ENCODE data around the gene DCAF11. TPM values are rescaled to one million over a fixed set of nuclear protein-coding genes. Genes with fewer than 3 reads are reported as not detected.

Gene DCAF11
- total and polyA plus RNA-seq, 2 of the 13 experiments (the other 11 are each of a cell fraction or from before 2014, with no cell fraction given), result 150 to 257 TPM

- TF ChIP-seq MNT (IDR thresholded peaks at IDR 0.05) (peak; percentile 37), ZNF720 (CRISPR knock-in tag; IDR thresholded peaks at IDR 0.05) (0 out of 2 replicates have a peak, but pooled peaks have one; percentile 58), SRSF1 (optimal IDR thresholded peaks at IDR 0.05; ENCODE audit: low read depth, low read length) (peak; percentile 85), RBM39 (IDR thresholded peaks at IDR 0.05; ENCODE audit: low read depth, low read length, poor library complexity, severe bottlenecking) (peak; percentile 94), SP4 (CRISPR knock-in tag; IDR thresholded peaks at IDR 0.05) (no peak), SNAI1 (CRISPR knock-in tag; IDR thresholded peaks at IDR 0.05; ENCODE audit: borderline replicate concordance) (no peak), HOMEZ (CRISPR knock-in tag; IDR thresholded peaks at IDR 0.05; ENCODE audit: low read depth) (no peak; the same call in 1 of the 2 replicates), AHDC1 (CRISPR knock-in tag; IDR thresholded peaks at IDR 0.05; ENCODE audit: borderline replicate concordance) (no peak), GABPB1 (CRISPR knock-in tag; IDR thresholded peaks at IDR 0.05) (peak; percentile 89), ZNF34 (CRISPR knock-in tag; IDR thresholded peaks at IDR 0.05; ENCODE audit: borderline replicate concordance) (peak; percentile 83; the same call in 1 of the 2 replicates), ZNF234 (CRISPR knock-in tag; conservative IDR thresholded peaks at IDR 0.05) (no peak), PPARG (CRISPR knock-in tag; conservative IDR thresholded peaks at IDR 0.05) (peak; percentile 16; the same call in 1 of the 2 replicates), CAMTA2 (CRISPR knock-in tag; IDR thresholded peaks at IDR 0.05; ENCODE audit: borderline replicate concordance) (0 out of 2 replicates have a peak, but pooled peaks have one; percentile 2), SAP130 (CRISPR knock-in tag; IDR thresholded peaks at IDR 0.05; ENCODE audit: low read depth) (peak; percentile 89)
These were observed 32.6 kb downstream of the DCAF11 start, which contains the start of gene RNF31 (continued) for GRCh38 chr14:24146978-24147760.
